GM06990 (cell line): ENCODE results near the gene HNRNPF.
"Not testable (repeated sequence)": the region's sequence is repeated elsewhere in the genome, so short reads cannot be mapped to it uniquely, and the experiment has no call there.

Experiments used
- DNase-seq: peaks from one replicate; pipeline ENCODE4 v3.0.0-alpha.2; 2011; ENCODE audit not compliant: insufficient read length; ENCODE audit errors: extremely low read depth
- H3K27me3 ChIP-seq: replicated peaks from 2 replicates; pipeline ENCODE4 v1.6.0; 2011; ENCODE audit warnings: low read length; ENCODE audit not compliant: control insufficient read depth, insufficient read depth
- H3K36me3 ChIP-seq: 2 replicates; pipeline ENCODE4 v1.5.1; 2011; ENCODE audit warnings: low read length; ENCODE audit not compliant: control insufficient read depth, insufficient read depth
- H3K4me3 ChIP-seq: replicated peaks from 2 replicates; pipeline ENCODE4 v1.5.1; 2011; ENCODE audit warnings: low read depth, mild to moderate bottlenecking, control low read depth, low read length
- CTCF ChIP-seq: IDR thresholded peaks from 2 replicates; pipeline ENCODE4 v1.5.1; 2011; ENCODE audit warnings: low read length, control low read depth, mild to moderate bottlenecking, inconsistent platforms; ENCODE audit not compliant: insufficient read depth, poor library complexity, severe bottlenecking

The HNRNPF gene

DNA sequence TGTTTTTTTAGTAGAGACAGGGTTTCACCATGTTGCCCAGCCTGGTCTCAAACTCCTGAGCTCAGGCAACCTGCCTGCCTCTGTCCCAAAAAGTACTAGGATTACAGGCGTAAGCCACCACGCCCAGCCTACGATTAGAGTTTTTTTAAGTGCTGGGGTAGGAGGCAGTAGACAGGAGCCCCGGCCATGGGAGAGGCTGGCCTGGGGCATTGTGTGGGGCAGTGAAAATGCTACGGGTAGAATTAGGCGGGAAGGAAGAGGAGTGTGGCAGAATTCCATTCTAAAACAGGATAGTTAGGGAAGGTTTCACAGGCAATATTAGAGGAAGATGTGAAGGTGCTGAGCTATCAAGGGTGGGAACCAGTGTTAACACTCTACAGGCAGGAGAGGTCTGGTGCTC, 68.9 kb downstream of the HNRNPF start:
- no peaks in the 10 kb centered on the region; the same call in 1 of the 2 replicates for H3K27me3 ChIP-seq
- no peak overlapping the region for H3K4me3 ChIP-seq
- no peak for TF ChIP-seq CTCF
- no peaks in the 10 kb centered on the region for H3K36me3 ChIP-seq
- no peak for DNase-seq

- H3K27me3 ChIP-seq: no peaks in the 10 kb centered on the region; the same call in 1 of the 2 replicates
- no peak for DNase-seq
- no peak overlapping the region for H3K4me3 ChIP-seq
- H3K36me3 ChIP-seq: no peaks in the 10 kb centered on the region
- no peak for TF ChIP-seq CTCF
Measured at GRCh38 chr10:43339136-43339535, 69.8 kb downstream of the HNRNPF start.

- no peak for DNase-seq
- no peaks in the 10 kb centered on the region for H3K36me3 ChIP-seq
- no peak overlapping the region for H3K4me3 ChIP-seq
- no peaks in the 10 kb centered on the region; the same call in 1 of the 2 replicates for H3K27me3 ChIP-seq
- no peak for TF ChIP-seq CTCF
Measured at GRCh38 chr10:43338117-43338516, 70.9 kb downstream of the HNRNPF start.

DNA sequence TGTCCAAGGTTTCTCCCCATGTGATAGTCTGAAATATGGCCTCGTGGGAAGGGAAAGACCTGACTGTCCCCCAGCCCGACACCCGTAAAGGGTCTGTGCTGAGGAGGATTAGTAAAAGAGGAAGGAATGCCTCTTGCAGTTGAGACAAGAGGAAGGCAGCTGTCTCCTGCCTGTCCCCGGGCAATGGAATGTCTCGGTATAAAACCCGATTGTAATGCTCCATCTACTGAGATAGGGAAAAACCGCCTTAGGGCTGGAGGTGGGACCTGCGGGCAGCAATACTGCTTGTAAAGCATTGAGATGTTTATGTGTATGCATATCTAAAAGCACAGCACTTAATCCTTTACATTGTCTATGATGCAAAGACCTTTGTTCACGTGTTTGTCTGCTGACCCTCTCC, 71.5 kb downstream of the HNRNPF start:
- H3K36me3 ChIP-seq, DNase-seq, H3K27me3 ChIP-seq, H3K4me3 ChIP-seq: not testable (repeated sequence)

DNA sequence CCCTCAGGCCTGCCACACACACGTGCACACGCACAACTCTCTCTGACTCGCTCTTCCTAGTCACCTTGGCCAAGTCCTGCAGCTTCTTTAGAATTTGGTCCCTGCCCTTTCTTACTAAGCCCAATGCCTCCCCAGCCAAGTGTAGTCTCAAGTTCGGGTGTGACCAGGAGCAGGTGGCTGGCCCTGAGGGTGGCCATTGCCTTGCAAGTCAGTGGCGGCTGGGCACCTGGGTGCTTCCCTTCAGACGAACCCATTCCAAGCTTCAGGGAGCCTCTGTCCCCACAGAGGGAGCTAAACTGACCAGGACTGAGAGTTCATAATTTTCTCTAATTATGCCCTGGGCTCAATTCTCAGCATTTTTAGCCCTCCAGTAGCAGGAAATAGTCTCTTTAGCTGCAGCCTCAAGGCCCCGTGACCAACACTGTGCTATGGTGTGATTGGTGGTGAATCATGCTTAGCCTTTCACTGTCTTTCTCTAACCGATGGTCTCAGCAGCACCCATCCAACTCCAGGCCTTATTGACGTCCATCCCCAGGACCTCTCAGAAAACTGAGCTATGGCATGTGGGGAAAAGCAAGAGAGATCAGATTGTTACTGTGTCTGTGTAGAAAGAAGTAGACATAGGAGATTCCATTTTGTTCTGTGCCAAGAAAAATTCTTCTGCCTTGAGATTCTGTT, 72.2 kb downstream of the HNRNPF start:
- H3K36me3 ChIP-seq: no peaks in the 10 kb centered on the region
- TF ChIP-seq CTCF: no peak
- no peaks in the 10 kb centered on the region; the same call in 1 of the 2 replicates for H3K27me3 ChIP-seq
- no peak overlapping the region for H3K4me3 ChIP-seq
- DNase-seq: no peak

GRCh38 chr10:43336061-43336460, 72.9 kb downstream of the HNRNPF start:
- no peak overlapping the region for H3K4me3 ChIP-seq
- no peak for TF ChIP-seq CTCF
- no peak for DNase-seq
- no peaks in the 10 kb centered on the region for H3K36me3 ChIP-seq
- H3K27me3 ChIP-seq: no peaks in the 10 kb centered on the region; the same call in 1 of the 2 replicates
